Amniotic stem cell (primary cell): ENCODE data around the gene OTOA.
"Not testable (repeated sequence)": the region's sequence is repeated elsewhere in the genome, so short reads cannot be mapped to it uniquely, and the experiment has no call there.

Experiments
- DNase-seq: peaks from one replicate; lab custom pipeline; 2025; lab: John Stamatoyannopoulos, UW

OTOA gene

DNA sequence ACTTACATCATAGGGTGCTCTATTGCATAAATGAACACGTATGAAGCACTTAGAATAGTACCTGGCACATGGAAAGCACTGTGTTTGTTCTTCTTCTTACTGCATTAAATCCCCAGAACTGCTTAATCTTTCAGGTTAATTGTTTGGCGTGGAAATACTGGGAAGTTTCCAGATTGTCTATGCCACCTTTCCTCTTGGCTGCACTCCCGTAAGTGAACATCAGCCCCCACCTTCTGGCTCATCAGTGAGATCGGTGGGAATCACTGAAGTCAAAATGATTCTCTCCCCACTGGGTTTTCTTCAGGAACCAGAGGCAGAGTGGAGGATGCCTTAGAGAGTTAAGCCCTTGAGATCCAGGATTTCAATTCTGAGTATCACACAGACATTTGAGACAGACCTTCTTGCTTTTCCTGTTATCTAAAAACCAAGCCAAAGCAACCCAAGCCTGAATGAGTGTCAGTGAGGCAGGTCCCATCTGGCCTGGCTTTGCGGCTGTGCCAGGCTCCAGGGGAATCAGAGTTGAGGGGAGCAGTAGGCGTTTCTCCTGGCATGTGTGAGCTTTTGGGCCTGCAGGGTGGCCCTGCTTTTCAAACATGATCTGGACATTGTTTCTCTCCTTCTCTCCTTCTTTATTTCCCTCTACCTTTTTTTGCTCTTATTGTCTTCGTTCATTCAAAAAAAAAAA lies 59.1 kb downstream of the OTOA start:
- DNase-seq, result no peak

- DNase-seq, result no peak
These were observed 59.8 kb downstream of the OTOA start for GRCh38 chr16:21723532-21723931.

GRCh38 chr16:21727344-21727743 lies 63.6 kb downstream of the OTOA start:
- DNase-seq, result no peak

DNA sequence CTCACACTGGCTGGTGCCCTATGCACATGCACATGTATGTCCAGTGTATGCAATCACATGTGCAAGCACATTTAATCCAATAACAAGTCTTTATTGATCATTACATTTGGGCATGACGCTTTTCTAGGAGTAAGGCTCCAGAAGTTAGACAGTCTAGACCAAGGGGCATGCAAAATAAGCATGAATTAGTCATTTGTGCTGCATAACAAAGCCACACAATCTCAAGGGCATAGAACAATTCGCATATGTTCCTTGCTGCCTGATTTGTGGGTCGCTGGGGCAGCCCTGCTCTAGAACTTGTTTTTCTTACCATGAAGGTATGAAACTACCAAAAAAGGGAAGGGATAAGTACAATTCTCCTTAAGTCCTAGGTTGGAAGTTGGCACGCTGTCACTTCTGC lies 67.5 kb downstream of the OTOA start:
- not testable (repeated sequence) for DNase-seq

GRCh38 chr16:21740637-21741036 lies 76.9 kb downstream of the OTOA start:
- not testable (repeated sequence) for DNase-seq

- DNase-seq, result not testable (repeated sequence)
These were observed 92.7 kb downstream of the OTOA start for GRCh38 chr16:21756192-21757079.

DNA sequence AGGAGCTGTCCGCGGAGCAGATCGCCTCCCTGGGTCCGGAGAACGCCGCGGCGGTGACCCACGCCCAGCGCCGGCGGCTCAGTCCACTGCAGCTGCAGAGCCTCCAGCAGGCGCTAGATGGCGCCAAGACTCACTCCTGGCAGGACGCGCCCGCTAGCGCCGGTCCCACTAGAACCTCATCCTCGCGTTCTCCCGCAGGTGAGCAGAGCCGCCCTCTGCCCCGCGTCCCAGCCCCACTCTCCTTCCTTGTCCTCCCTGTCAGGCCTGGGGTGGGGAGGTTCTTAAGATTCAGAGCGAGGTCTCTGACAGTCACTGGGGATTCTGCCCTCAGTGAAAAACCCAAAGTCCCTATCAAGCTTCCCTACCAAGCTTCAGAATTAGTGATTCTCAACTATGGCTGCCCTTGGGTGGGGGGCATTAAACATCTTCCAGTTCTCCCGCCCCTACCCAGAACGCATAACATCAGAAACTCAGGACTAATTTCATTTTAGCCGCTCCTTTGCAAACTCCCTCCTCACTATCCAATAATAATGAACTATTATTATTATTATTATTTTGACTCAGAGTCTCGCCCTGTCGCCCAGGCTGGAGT lies 93.4 kb downstream of the OTOA start:
- not testable (repeated sequence) for DNase-seq

GRCh38 chr16:21768280-21768679 lies 104.5 kb downstream of the OTOA start:
- DNase-seq, result not testable (repeated sequence)

DNA sequence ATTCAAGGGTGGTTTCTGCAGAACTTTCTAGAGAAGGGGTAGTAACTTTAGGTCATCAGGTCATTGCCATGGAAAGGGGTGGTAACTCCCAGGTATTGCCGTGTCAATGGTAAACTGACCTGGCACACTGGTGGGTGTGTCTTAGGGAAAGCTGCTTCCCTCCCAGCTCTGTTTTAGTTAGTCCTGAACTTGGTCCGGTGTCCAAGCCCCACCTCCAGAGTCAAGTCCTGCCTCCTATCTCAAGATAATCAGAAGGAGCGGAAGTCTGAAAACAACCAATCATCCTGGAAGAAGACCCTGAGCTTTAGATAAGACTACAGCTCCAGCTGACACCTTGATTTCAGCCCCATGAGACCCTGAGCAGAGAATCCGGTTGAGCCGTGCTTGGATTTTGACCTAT lies 105.0 kb downstream of the OTOA start:
- not testable (repeated sequence) for DNase-seq

GRCh38 chr16:21769284-21769683 lies 105.5 kb downstream of the OTOA start:
- DNase-seq, result peak; percentile 58

DNA sequence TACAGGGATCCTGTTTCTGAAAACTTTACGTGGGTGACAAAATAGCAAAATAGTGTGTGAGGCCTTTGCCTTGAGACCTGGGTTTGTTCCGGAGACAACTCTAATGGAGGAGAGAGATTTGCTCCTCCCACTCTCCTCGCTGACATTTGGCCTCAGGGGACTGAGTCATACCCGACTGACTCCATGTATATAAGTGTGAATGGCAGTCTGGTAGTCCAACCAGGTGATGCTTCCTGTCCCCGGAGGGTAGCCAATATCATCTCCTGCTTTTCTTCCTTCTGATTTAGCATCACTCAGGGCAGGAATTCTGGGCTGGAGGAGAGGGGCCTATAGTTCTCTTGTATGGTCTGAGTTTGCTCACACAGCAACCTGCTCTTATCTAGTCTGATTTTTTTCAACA lies 106.8 kb downstream of the OTOA start:
- not testable (repeated sequence) for DNase-seq

DNA sequence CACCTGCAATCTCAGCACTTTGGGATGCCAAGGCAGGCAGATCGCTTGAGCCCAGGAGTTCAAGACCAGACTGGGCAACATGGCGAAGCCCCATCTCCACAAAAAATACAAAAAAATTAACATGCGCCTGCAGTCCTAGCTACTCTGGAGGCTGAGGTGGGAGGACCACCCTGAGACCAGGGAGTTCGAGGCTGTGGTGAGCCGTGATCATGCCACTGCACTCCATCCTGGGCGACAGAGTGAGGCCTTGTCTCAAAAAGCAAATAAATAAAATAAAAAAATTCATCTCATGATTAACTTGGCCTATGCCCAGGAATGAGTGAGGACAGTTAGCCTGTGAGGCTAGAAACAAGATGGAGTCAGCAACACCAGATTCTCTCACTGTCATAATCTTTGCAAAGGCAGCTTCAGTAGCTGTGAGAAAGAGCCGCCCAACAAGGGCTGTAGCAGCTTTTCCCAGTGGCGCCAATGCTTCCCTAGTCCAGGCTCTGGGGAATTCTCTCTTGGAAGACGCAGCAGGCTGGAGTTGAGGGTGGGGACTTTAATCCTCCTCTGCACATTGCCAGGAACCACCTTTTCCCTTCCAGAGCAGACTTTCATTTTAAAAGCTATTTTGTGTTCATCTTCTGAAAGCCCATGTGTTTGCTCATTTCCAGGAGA lies 108.9 kb downstream of the OTOA start:
- not testable (repeated sequence) for DNase-seq

DNA sequence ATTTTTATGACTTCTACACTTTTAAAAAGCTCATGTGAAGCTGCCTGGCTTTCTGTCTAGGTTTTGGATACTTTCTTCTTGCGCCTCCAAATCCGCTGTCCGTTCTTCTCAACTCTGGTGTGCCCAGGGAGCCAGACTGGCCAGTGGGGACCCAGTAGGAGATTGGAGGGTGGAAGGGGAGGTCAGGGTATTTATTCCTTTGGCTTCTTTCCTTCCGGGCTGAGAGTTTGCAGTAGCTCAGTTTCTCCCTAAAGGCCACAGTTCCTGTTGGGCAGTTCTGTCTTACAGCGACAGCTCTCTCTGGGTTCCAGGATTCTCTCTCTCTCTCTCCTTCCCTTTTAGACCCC lies 109.4 kb downstream of the OTOA start:
- not testable (repeated sequence) for DNase-seq

DNA sequence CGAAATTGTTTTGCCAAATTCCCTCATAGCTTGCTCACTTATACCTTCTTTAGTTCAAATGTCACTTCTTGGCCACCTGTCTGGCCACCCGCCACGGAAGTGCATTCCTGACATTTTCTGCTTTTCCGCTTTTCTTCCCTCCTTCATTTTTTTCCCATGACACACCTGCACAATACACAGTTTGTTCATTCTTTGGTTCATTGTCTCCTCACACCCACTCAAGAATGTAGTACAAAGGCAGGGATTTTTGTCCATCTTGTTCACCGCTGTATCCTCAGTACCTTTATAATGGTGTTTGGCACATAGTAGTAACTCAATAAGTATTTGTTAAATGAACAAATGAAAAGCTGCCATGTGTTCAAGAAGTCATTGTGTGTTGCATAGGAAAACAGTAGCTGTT lies 116.8 kb downstream of the OTOA start:
- not testable (repeated sequence) for DNase-seq

DNA sequence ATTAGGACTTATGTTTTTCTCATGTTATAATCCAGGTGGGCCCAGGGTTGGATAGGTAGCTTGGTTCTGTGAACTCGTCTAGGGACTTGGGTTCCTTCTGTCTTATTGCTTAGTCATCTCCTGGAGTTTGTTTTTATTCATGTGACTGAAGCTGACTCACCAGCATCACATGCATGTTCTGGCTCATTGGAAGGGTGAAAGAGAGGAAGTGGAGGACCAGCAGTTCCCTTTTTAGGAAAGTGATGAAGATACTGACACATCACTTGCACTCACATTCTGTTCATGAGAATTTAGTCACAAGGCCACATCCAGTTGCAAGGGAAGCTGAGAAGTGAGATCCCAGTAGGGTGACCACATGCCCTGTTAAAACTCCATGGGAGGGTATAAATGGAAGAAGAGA lies 126.7 kb downstream of the OTOA start:
- not testable (repeated sequence) for DNase-seq

- not testable (repeated sequence) for DNase-seq
These were observed 129.5 kb downstream of the OTOA start for GRCh38 chr16:21793310-21793709.

DNA sequence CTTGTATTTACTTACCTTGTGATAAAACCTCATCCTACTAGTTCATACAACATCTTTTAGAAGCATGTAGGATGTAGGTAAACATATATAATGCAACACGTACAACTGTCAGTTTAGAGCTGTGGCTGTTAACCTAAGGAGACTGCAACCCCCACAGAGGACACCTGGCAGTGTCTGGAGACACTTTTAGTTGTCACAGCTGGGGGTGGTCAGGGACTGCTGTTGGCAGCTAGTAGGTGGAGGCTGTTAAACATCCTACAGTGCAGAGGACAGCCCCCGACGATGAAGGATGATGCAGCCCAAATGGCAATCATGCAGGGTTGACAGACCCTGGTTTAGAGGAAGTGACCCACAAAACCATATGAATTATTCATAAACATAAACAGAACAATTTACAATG lies 134.8 kb downstream of the OTOA start:
- DNase-seq, result not testable (repeated sequence)

DNA sequence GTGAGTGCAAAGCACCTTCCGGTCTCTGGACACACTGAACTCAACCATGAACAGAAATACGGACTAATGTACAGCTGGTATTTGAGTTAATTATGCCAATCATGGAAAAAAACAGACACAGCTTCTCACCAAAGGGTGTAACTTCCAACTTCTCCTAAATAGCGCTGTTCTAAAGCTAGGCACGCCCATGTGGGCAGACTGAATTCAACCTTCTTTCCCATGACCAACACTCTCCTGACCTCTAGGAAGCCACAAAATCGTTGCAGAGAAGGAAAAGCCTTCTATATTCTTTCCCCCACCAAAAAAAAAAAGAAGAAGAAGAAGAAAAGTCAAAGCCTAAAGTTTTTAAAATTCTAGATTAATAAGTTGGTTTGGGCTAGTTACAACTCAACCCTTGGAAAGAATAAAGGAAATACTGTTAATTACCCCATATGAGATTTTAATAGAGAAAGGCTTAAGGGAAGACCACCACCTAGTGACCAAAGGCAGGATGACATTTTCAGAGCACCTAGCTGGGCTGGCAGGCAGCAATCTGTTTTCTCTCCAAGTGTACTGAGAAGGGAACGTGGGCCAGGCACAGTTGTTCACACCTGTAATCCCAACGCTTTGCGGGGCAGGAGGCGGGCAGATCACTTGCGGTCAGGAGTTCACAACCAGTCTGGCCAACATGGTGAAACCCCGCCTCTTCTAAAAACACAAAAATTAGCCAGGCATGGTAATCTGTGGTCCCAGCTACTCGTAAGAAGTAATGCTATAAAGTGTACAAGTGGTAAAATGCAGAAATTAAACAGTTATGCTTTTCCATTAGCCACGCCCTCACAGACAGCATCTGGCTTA lies 138.0 kb downstream of the OTOA start:
- peak; percentile 30 for DNase-seq

- not testable (repeated sequence) for DNase-seq
These were observed 138.6 kb downstream of the OTOA start for GRCh38 chr16:21802375-21802663.
